Mammary epithelial cell (primary cell): ENCODE data around the gene CAST.

Source experiments
- CTCF ChIP-seq, 2 donors: IDR thresholded peaks in 1 of 2; conservative IDR thresholded peaks in 1 of 2; 2 replicates each; pipeline ENCODE4 v1.5.1; 2011 to 2012; ENCODE audit warnings: inconsistent platforms in 2 of 2, low read length in 2 of 2, mild to moderate bottlenecking in 2 of 2, control low read depth in 1 of 2, low read depth in 1 of 2; ENCODE audit not compliant: insufficient read depth in 1 of 2; ENCODE audit errors: extremely low read depth in 1 of 2
- EZH2 ChIP-seq: IDR thresholded peaks from 2 replicates; pipeline ENCODE4 v1.6.1; 2012; ENCODE audit warnings: low read length, inconsistent platforms, borderline replicate concordance

DNA sequence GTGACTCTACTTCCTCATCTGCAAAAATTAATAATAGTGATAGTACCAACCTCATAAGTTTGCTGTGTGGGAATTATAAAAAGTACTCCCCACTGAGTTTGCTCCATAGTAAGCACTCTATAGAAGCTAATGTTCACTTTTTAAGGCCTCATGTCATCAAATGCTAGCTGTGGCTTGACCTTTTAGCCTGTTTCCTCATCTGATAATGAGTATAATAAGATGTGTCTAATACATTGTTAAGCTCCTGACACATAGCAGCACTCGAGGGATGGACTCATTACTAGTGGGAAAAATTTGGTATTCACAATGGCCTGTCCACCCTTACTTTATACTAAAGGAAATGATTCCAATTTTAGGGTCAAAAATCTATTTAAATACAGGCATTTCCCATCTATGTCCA is 26.1 kb upstream of the CAST start:
- TF ChIP-seq CTCF (conservative IDR thresholded peaks at IDR 0.05 in 1 of 2, IDR thresholded peaks at IDR 0.05 in 1 of 2; ENCODE audit: extremely low read depth in 1 of 2, insufficient read depth in 1 of 2, low read depth in 1 of 2, low read length in 2 of 2) (no peak), EZH2 (no peak)
